Activated CD4-positive, alpha-beta memory T cell treated with anti-CD3 and anti-CD28 coated beads for 36 hours (primary cell): ENCODE measurements around the gene RAB3D. TPM values are rescaled to one million over a fixed set of nuclear protein-coding genes. Genes with fewer than 3 reads are reported as not detected.

ENCODE experiments used
- CTCF ChIA-PET: fragments of 350-600 bp; sonication (Branson Sonifier 250); formaldehyde crosslinking; loops from one replicate; lab custom pipeline; 2021; ENCODE audit warnings: antibody characterized with exemption, inconsistent platforms; lab: Charles Lee
- POLR2A ChIA-PET: fragments of 350-600 bp; sonication (Branson Sonifier 250); formaldehyde crosslinking; loops from one replicate; lab custom pipeline; 2021; ENCODE audit warnings: antibody characterized with exemption; lab: Charles Lee
- DNase-seq: peaks from one replicate; pipeline ENCODE4 v3.0.0-alpha.2; 2020
- H3K27ac Mint-ChIP-seq: one replicate; pipeline ENCODE4 v1.8.0; 2021; ENCODE audit warnings: mixed read lengths
- H3K27me3 Mint-ChIP-seq: one replicate; pipeline ENCODE4 v1.8.0; 2021; ENCODE audit warnings: mixed read lengths
- H3K36me3 Mint-ChIP-seq: one replicate; pipeline ENCODE4 v1.8.0; 2021; ENCODE audit warnings: mixed read lengths
- H3K4me1 Mint-ChIP-seq: one replicate; pipeline ENCODE4 v1.8.0; 2021; ENCODE audit warnings: low read depth, mixed read lengths
- H3K4me3 Mint-ChIP-seq: one replicate; pipeline ENCODE4 v1.8.0; 2021; ENCODE audit warnings: mild to moderate bottlenecking, mixed read lengths
- H3K9me3 Mint-ChIP-seq: one replicate; pipeline ENCODE4 v1.8.0; 2021; ENCODE audit warnings: mixed read lengths
- intact Hi-C: fragments of 100-400 bp; cut with micrococcal nuclease; formaldehyde crosslinking; loops from one replicate; pipeline ENCODE4 v1.15.1; 2023
- total RNA-seq, 2 experiments: library from RNA; stranded (reverse); gene quantifications; one replicate each; pipeline ENCODE4 v1.2.3, GENCODE V29; 2021

The RAB3D gene
- total RNA-seq, 2 experiments from 2014 or later, result 12.5 to 14.4 TPM

GRCh38 chr19:11378319-11379189 lies 39.1 kb upstream of the RAB3D start:
- CTCF ChIA-PET, result interaction anchor here (1.6 to 4.9 kb wide), 2 partner anchors 28 to 104 kb away, joined by 4 to 36 read pairs; no protein-coding TSS in a partner anchor
- Mint-ChIP-seq H3K4me3 (no peak overlapping the region), H3K4me1 (peaks cover 43% of the 10 kb centered on the region), H3K9me3 (no peaks in the 10 kb centered on the region), H3K27ac (peak overlapping the region; percentile 65), H3K36me3 (peaks cover 21% of the 10 kb centered on the region), H3K27me3 (peaks cover 10% of the 10 kb centered on the region)
- peak; percentile 38 for DNase-seq
- POLR2A ChIA-PET, result interaction anchor here (0.9 kb wide), 1 partner anchor 284 kb away, joined by 3 read pairs; no protein-coding TSS in a partner anchor
- intact Hi-C loops, result no loop called here

GRCh38 chr19:11377756-11378155 lies 38.3 kb upstream of the RAB3D start:
- Mint-ChIP-seq H3K4me1 (peaks cover 44% of the 10 kb centered on the region), H3K9me3 (no peaks in the 10 kb centered on the region), H3K36me3 (peaks cover 21% of the 10 kb centered on the region), H3K27ac (no peak overlapping the region), H3K4me3 (no peak overlapping the region), H3K27me3 (peaks cover 7% of the 10 kb centered on the region)
- no peak for DNase-seq
- CTCF ChIA-PET, result interaction anchor here (1.6 to 4.9 kb wide), 2 partner anchors 29 to 105 kb away, joined by 4 to 36 read pairs; no protein-coding TSS in a partner anchor
- intact Hi-C loops, result no loop called here
- POLR2A ChIA-PET, result interaction anchor here (0.9 to 1.1 kb wide), 2 partner anchors 127 to 283 kb away, joined by 3 read pairs; no protein-coding TSS in a partner anchor

- Mint-ChIP-seq H3K4me1 (peaks cover 42% of the 10 kb centered on the region), H3K27me3 (peaks cover 5% of the 10 kb centered on the region), H3K36me3 (peaks cover 21% of the 10 kb centered on the region), H3K27ac (peak overlapping the region; percentile 93), H3K4me3 (peak overlapping the region; percentile 45), H3K9me3 (no peaks in the 10 kb centered on the region)
- ChIA-PET CTCF (interaction anchor here (0.6 to 4.9 kb wide), 6 partner anchors 9 to 105 kb away, joined by 3 to 36 read pairs (median 4); no protein-coding TSS in a partner anchor), POLR2A (interaction anchor here (0.6 to 1.2 kb wide), 4 partner anchors 104 to 283 kb away, joined by 3 to 6 read pairs (median 3); no protein-coding TSS in a partner anchor)
- intact Hi-C loops, result no loop called here
- peak; percentile 41 for DNase-seq
These were observed 37.8 kb upstream of the RAB3D start for GRCh38 chr19:11377237-11377636.

- Mint-ChIP-seq H3K27ac (no peak overlapping the region), H3K4me1 (peaks cover 35% of the 10 kb centered on the region), H3K4me3 (no peak overlapping the region), H3K36me3 (peaks cover 29% of the 10 kb centered on the region), H3K9me3 (no peaks in the 10 kb centered on the region), H3K27me3 (no peaks in the 10 kb centered on the region)
- ChIA-PET POLR2A (interaction anchor here (0.6 to 2.5 kb wide), 10 partner anchors 8 to 154 kb away, joined by 3 to 10 read pairs (median 4); partner anchors contain the start of genes CCDC159, ECSIT, EPOR and RAB3D), CTCF (interaction anchor here (0.6 to 4.9 kb wide), 9 partner anchors 8 to 1588 kb away, joined by 3 to 36 read pairs (median 7); partner anchors contain the start of genes CCDC159, EPOR, ODAD3 and PRKCSH)
- DNase-seq, result peak; percentile 88
- intact Hi-C loops, result loop anchor here (1.0 kb wide), 2 partner anchors 60 to 130 kb away; partner anchors contain the start of genes ODAD3, PRKCSH and ZNF653
These were observed 35.9 kb upstream of the RAB3D start for GRCh38 chr19:11375143-11375948.

GRCh38 chr19:11374433-11375142 lies 35.1 kb upstream of the RAB3D start, which contains the start of gene SWSAP1:
TSS of gene SWSAP1 (plus strand) at chr19:11374666. CDS start at chr19:11374681, 15 bp downstream.
- Mint-ChIP-seq H3K36me3 (peaks cover 27% of the 10 kb centered on the region), H3K4me1 (peaks cover 28% of the 10 kb centered on the region), H3K27me3 (no peaks in the 10 kb centered on the region), H3K27ac (no peak within 1 kb of the TSS), H3K9me3 (no peaks in the 10 kb centered on the region), H3K4me3 (no peak within 1 kb of the TSS)
- ChIA-PET POLR2A (interaction anchor here (0.6 to 2.5 kb wide), 9 partner anchors 9 to 154 kb away, joined by 3 to 10 read pairs (median 4); partner anchors contain the start of genes CCDC159, ECSIT, EPOR and RAB3D), CTCF (interaction anchor here (0.6 to 4.9 kb wide), 8 partner anchors 9 to 1589 kb away, joined by 3 to 36 read pairs (median 7); partner anchors contain the start of genes CCDC159, EPOR, ODAD3 and PRKCSH)
- intact Hi-C loops, result loop anchor here (1.0 kb wide), 5 partner anchors 8 to 223 kb away; partner anchors contain the start of genes CCDC159, ODAD3, PRKCSH and TMEM205
- DNase-seq, result peak; percentile 99

- Mint-ChIP-seq H3K4me3 (no peak overlapping the region), H3K4me1 (peaks cover 28% of the 10 kb centered on the region), H3K9me3 (no peaks in the 10 kb centered on the region), H3K27me3 (no peaks in the 10 kb centered on the region), H3K27ac (no peak overlapping the region), H3K36me3 (peaks cover 27% of the 10 kb centered on the region)
- CTCF ChIA-PET, result interaction anchor here (1.0 to 4.9 kb wide), 4 partner anchors 10 to 590 kb away, joined by 4 to 36 read pairs (median 12); partner anchors contain the start of genes CCDC159, EPOR and TMEM205
- DNase-seq, result no peak
- intact Hi-C loops, result loop anchor here (1.0 kb wide), 3 partner anchors 8 to 223 kb away; partner anchors contain the start of genes CCDC159, TMEM205 and ZNF627
- POLR2A ChIA-PET, result interaction anchor here (1.1 to 2.5 kb wide), 5 partner anchors 10 to 132 kb away, joined by 3 to 10 read pairs (median 7); partner anchors contain the start of genes CCDC159, EPOR, RAB3D and TMEM205
These were observed 34.5 kb upstream of the RAB3D start for GRCh38 chr19:11373885-11374432.

GRCh38 chr19:11373166-11373884 lies 33.9 kb upstream of the RAB3D start:
- peaks cover 27% of the 10 kb centered on the region for H3K36me3 Mint-ChIP-seq
- no peak for DNase-seq
- H3K27me3 Mint-ChIP-seq, result no peaks in the 10 kb centered on the region
- no peaks in the 10 kb centered on the region for H3K9me3 Mint-ChIP-seq
- H3K4me3 Mint-ChIP-seq, result peak overlapping the region; percentile 4
- intact Hi-C loops, result no loop called here
- POLR2A ChIA-PET, result no interaction called here
- no peak overlapping the region for H3K27ac Mint-ChIP-seq
- CTCF ChIA-PET, result interaction anchor here (2.3 to 4.9 kb wide), 2 partner anchors 10 to 109 kb away, joined by 17 to 36 read pairs; partner anchors contain the start of gene EPOR
- peaks cover 23% of the 10 kb centered on the region for H3K4me1 Mint-ChIP-seq

GRCh38 chr19:11370744-11371143 lies 31.3 kb upstream of the RAB3D start:
- peaks cover 14% of the 10 kb centered on the region for H3K36me3 Mint-ChIP-seq
- H3K4me3 Mint-ChIP-seq, result no peak overlapping the region
- no peaks in the 10 kb centered on the region for H3K27me3 Mint-ChIP-seq
- intact Hi-C loops, result no loop called here
- H3K4me1 Mint-ChIP-seq, result peaks cover 6% of the 10 kb centered on the region
- ChIA-PET CTCF (no interaction called here), POLR2A (no interaction called here)
- H3K27ac Mint-ChIP-seq, result peak overlapping the region; percentile 6
- no peak for DNase-seq
- H3K9me3 Mint-ChIP-seq, result no peaks in the 10 kb centered on the region

- Mint-ChIP-seq H3K27me3 (no peaks in the 10 kb centered on the region), H3K4me1 (no peaks in the 10 kb centered on the region), H3K27ac (no peak overlapping the region), H3K9me3 (no peaks in the 10 kb centered on the region), H3K36me3 (peaks cover 11% of the 10 kb centered on the region), H3K4me3 (no peak overlapping the region)
- ChIA-PET POLR2A (no interaction called here), CTCF (interaction anchor here (1.3 kb wide), 1 partner anchor 13 kb away, joined by 6 read pairs; no protein-coding TSS in a partner anchor)
- intact Hi-C loops, result no loop called here
- DNase-seq, result no peak
These were observed 28.1 kb upstream of the RAB3D start for GRCh38 chr19:11367528-11367927.
